KOPT-K1 (cell line): Measurements from ENCODE around the gene HS3ST5.
"Not testable (repeated sequence)": the region's sequence is repeated elsewhere in the genome, so short reads cannot be mapped to it uniquely, and the experiment has no call there.

Experiments used
- H3K27ac ChIP-seq: fragments of 200-600 bp; sonication (generic); 2 replicates; pipeline ENCODE4 v1.5.1; 2016; ENCODE audit warnings: antibody characterized with exemption, mild to moderate bottlenecking, low read depth, low read length; ENCODE audit not compliant: poor library complexity, severe bottlenecking
- H3K36me3 ChIP-seq: fragments of 200-600 bp; sonication (generic); 2 replicates; pipeline ENCODE4 v1.5.1; 2017; ENCODE audit warnings: antibody characterized with exemption, mild to moderate bottlenecking, low read length, moderate library complexity; ENCODE audit not compliant: insufficient read depth
- H3K9me3 ChIP-seq: fragments of 200-600 bp; sonication (generic); 2 replicates; pipeline ENCODE4 v1.5.1; 2017; ENCODE audit warnings: antibody characterized with exemption, low read length, mild to moderate bottlenecking; ENCODE audit not compliant: insufficient read depth, poor library complexity, severe bottlenecking

Gene HS3ST5

GRCh38 chr6:114346451-114346850 is 3.6 kb upstream of the HS3ST5 start:
- Histone ChIP-seq H3K9me3 (no peaks in the 10 kb centered on the region), H3K27ac (no peak overlapping the region), H3K36me3 (no peaks in the 10 kb centered on the region)

- H3K9me3 ChIP-seq, result no peaks in the 10 kb centered on the region
- no peak overlapping the region for H3K27ac ChIP-seq
- H3K36me3 ChIP-seq, result no peaks in the 10 kb centered on the region
These were observed 2.1 kb upstream of the HS3ST5 start for GRCh38 chr6:114344971-114345275.

GRCh38 chr6:114344246-114344970 is 1.6 kb upstream of the HS3ST5 start:
- Histone ChIP-seq H3K9me3 (no peaks in the 10 kb centered on the region), H3K27ac (no peak overlapping the region), H3K36me3 (no peaks in the 10 kb centered on the region)

- H3K36me3 ChIP-seq, result no peaks in the 10 kb centered on the region
- H3K27ac ChIP-seq, result no peak overlapping the region
- H3K9me3 ChIP-seq, result no peaks in the 10 kb centered on the region
These were observed 940 bp upstream of the HS3ST5 start for GRCh38 chr6:114343782-114344144.

GRCh38 chr6:114342086-114342825 is 567 bp downstream of the HS3ST5 start:
- H3K27ac ChIP-seq, result no peak overlapping the region
- no peaks in the 10 kb centered on the region for H3K9me3 ChIP-seq
- no peaks in the 10 kb centered on the region for H3K36me3 ChIP-seq

GRCh38 chr6:114339706-114340105 is 3.1 kb downstream of the HS3ST5 start:
- Histone ChIP-seq H3K9me3 (no peaks in the 10 kb centered on the region), H3K36me3 (no peaks in the 10 kb centered on the region), H3K27ac (no peak overlapping the region)

- Histone ChIP-seq H3K9me3 (no peaks in the 10 kb centered on the region), H3K36me3 (no peaks in the 10 kb centered on the region), H3K27ac (no peak overlapping the region)
These were observed 8.6 kb downstream of the HS3ST5 start for GRCh38 chr6:114334237-114334636.

GRCh38 chr6:114327074-114327473 is 15.7 kb downstream of the HS3ST5 start:
- no peak overlapping the region for H3K27ac ChIP-seq
- H3K36me3 ChIP-seq, result no peaks in the 10 kb centered on the region
- H3K9me3 ChIP-seq, result no peaks in the 10 kb centered on the region

- Histone ChIP-seq H3K9me3 (no peaks in the 10 kb centered on the region), H3K36me3 (no peaks in the 10 kb centered on the region), H3K27ac (no peak overlapping the region)
These were observed 19.0 kb downstream of the HS3ST5 start for GRCh38 chr6:114323784-114324183.

- H3K36me3 ChIP-seq, result no peaks in the 10 kb centered on the region
- no peak overlapping the region for H3K27ac ChIP-seq
- H3K9me3 ChIP-seq, result no peaks in the 10 kb centered on the region
These were observed 23.1 kb downstream of the HS3ST5 start for GRCh38 chr6:114319749-114320148.

- Histone ChIP-seq H3K9me3 (no peaks in the 10 kb centered on the region), H3K27ac (no peak overlapping the region), H3K36me3 (no peaks in the 10 kb centered on the region)
These were observed 26.8 kb downstream of the HS3ST5 start for GRCh38 chr6:114315831-114316595.

- not testable (repeated sequence) for H3K36me3 ChIP-seq, H3K9me3 ChIP-seq, H3K27ac ChIP-seq
These were observed 29.0 kb downstream of the HS3ST5 start for GRCh38 chr6:114313816-114314215.

GRCh38 chr6:114312931-114313330 is 29.9 kb downstream of the HS3ST5 start:
- Histone ChIP-seq H3K36me3 (no peaks in the 10 kb centered on the region), H3K9me3 (no peaks in the 10 kb centered on the region), H3K27ac (no peak overlapping the region)

GRCh38 chr6:114310053-114310452 is 32.8 kb downstream of the HS3ST5 start:
- Histone ChIP-seq H3K9me3 (no peaks in the 10 kb centered on the region), H3K27ac (no peak overlapping the region), H3K36me3 (no peaks in the 10 kb centered on the region)

- Histone ChIP-seq H3K36me3 (no peaks in the 10 kb centered on the region), H3K27ac (no peak overlapping the region), H3K9me3 (no peaks in the 10 kb centered on the region)
These were observed 38.4 kb downstream of the HS3ST5 start for GRCh38 chr6:114304304-114304887.
